Measurements from ENCODE around the gene FTO.

DNA sequence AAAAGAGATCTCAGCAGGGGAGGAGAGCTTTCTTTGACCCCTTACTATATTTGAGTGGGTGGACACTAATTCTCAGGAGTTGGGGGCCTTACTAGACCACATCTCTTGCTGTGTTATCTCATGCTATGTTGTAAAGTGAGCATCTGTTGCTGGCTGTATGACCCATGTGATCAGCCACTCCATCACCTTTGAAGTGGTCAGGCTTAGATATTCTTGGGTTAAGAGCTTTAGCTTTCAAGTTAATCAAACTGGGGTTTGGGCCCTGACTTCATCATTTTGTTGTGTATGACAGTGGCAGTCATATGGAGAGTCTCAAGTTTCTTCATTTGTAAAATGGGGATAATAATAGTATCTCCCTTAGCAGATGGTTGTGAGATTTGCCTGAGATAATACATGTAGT, 201.1 kb downstream of the FTO start:
- TF ChIP-seq STAT6 (CRISPR knock-in tag; conservative IDR thresholded peaks at IDR 0.05; ENCODE audit: low read depth): no peak
- TF ChIP-seq, protein P1, sequence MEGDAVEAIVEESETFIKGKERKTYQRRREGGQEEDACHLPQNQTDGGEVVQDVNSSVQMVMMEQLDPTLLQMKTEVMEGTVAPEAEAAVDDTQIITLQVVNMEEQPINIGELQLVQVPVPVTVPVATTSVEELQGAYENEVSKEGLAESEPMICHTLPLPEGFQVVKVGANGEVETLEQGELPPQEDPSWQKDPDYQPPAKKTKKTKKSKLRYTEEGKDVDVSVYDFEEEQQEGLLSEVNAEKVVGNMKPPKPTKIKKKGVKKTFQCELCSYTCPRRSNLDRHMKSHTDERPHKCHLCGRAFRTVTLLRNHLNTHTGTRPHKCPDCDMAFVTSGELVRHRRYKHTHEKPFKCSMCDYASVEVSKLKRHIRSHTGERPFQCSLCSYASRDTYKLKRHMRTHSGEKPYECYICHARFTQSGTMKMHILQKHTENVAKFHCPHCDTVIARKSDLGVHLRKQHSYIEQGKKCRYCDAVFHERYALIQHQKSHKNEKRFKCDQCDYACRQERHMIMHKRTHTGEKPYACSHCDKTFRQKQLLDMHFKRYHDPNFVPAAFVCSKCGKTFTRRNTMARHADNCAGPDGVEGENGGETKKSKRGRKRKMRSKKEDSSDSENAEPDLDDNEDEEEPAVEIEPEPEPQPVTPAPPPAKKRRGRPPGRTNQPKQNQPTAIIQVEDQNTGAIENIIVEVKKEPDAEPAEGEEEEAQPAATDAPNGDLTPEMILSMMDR (IDR thresholded peaks at IDR 0.05): no peak
- no peak for TF ChIP-seq TEAD4 (CRISPR knock-in tag; IDR thresholded peaks at IDR 0.05)
- TF ChIP-seq ETV6 (CRISPR knock-in tag; IDR thresholded peaks at IDR 0.05): no peak
- TF ChIP-seq ZNF281 (CRISPR knock-in tag; IDR thresholded peaks at IDR 0.05): no peak
- no peak for TF ChIP-seq SP1 (CRISPR knock-in tag; conservative IDR thresholded peaks at IDR 0.05)
